ENCODE results near the gene EPHX1.

- TF ChIP-seq, protein P1, sequence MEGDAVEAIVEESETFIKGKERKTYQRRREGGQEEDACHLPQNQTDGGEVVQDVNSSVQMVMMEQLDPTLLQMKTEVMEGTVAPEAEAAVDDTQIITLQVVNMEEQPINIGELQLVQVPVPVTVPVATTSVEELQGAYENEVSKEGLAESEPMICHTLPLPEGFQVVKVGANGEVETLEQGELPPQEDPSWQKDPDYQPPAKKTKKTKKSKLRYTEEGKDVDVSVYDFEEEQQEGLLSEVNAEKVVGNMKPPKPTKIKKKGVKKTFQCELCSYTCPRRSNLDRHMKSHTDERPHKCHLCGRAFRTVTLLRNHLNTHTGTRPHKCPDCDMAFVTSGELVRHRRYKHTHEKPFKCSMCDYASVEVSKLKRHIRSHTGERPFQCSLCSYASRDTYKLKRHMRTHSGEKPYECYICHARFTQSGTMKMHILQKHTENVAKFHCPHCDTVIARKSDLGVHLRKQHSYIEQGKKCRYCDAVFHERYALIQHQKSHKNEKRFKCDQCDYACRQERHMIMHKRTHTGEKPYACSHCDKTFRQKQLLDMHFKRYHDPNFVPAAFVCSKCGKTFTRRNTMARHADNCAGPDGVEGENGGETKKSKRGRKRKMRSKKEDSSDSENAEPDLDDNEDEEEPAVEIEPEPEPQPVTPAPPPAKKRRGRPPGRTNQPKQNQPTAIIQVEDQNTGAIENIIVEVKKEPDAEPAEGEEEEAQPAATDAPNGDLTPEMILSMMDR (IDR thresholded peaks at IDR 0.05): no peak
- TF ChIP-seq POLR2AphosphoS5 (IDR thresholded peaks at IDR 0.05) (no peak), POLR2A (IDR thresholded peaks at IDR 0.05; ENCODE audit: low read depth) (no peak), EP300 (IDR thresholded peaks at IDR 0.05) (no peak)
These were observed 33.0 kb downstream of the EPHX1 start for GRCh38 chr1:225842788-225843425.
